Gastroesophageal sphincter (tissue), 3 donors: ENCODE measurements around the gene CD48.

Experiments used
- EP300 ChIP-seq: sonication (generic); formaldehyde crosslinking; IDR thresholded peaks from one replicate; pipeline ENCODE4 v1.6.1; 2017; ENCODE audit warnings: antibody characterized with exemption, mild to moderate bottlenecking
- POLR2A ChIP-seq, 2 donors: fragments of 450-650 bp; IDR thresholded peaks; one replicate each; pipeline ENCODE4 v1.6.1; 2017; ENCODE audit warnings: antibody characterized with exemption in 2 of 2, mild to moderate bottlenecking in 2 of 2, moderate library complexity in 1 of 2
- TF ChIP-seq, protein P1 (sequence below), 4 experiments: fragments of 200-600 bp in 2 of 4; fragments of 450-650 bp in 2 of 4; sonication (generic) in 1 of 4; IDR thresholded peaks; one replicate each; pipeline ENCODE4 v1.5.1; 2017 to 2019; ENCODE audit warnings: antibody characterized with exemption in 4 of 4, mild to moderate bottlenecking in 2 of 4, moderate library complexity in 2 of 4

- TF ChIP-seq, protein P1, sequence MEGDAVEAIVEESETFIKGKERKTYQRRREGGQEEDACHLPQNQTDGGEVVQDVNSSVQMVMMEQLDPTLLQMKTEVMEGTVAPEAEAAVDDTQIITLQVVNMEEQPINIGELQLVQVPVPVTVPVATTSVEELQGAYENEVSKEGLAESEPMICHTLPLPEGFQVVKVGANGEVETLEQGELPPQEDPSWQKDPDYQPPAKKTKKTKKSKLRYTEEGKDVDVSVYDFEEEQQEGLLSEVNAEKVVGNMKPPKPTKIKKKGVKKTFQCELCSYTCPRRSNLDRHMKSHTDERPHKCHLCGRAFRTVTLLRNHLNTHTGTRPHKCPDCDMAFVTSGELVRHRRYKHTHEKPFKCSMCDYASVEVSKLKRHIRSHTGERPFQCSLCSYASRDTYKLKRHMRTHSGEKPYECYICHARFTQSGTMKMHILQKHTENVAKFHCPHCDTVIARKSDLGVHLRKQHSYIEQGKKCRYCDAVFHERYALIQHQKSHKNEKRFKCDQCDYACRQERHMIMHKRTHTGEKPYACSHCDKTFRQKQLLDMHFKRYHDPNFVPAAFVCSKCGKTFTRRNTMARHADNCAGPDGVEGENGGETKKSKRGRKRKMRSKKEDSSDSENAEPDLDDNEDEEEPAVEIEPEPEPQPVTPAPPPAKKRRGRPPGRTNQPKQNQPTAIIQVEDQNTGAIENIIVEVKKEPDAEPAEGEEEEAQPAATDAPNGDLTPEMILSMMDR (IDR thresholded peaks at IDR 0.05) = no peak
- TF ChIP-seq POLR2A (IDR thresholded peaks at IDR 0.05) (no peak), EP300 (no peak)
Measured at GRCh38 chr1:160638926-160639325, 72.7 kb downstream of the CD48 start.
